GM21786 (cell line): ENCODE data around the gene CSNK1E.

Experiments
- ATAC-seq: cut with Tn5 transposase; IDR thresholded peaks from one replicate; pipeline ENCODE4 v1.9.1; 2021; ENCODE audit not compliant: unreplicated experiment

The CSNK1E gene

GRCh38 chr22:38308791-38309498 lies 8.3 kb downstream of the CSNK1E start:
- no peak for ATAC-seq

GRCh38 chr22:38305471-38306448 lies 11.5 kb downstream of the CSNK1E start:
- peak; percentile 66 for ATAC-seq

- ATAC-seq, result no peak
Observed at GRCh38 chr22:38304526-38304925, 12.7 kb downstream of the CSNK1E start.

- no peak for ATAC-seq
Observed at GRCh38 chr22:38303974-38304373, 13.3 kb downstream of the CSNK1E start.

- no peak for ATAC-seq
Observed at GRCh38 chr22:38302906-38303305, 14.3 kb downstream of the CSNK1E start.

GRCh38 chr22:38300946-38301345 lies 16.3 kb downstream of the CSNK1E start:
- no peak for ATAC-seq

- ATAC-seq, result no peak
Observed at GRCh38 chr22:38300197-38300945, 16.9 kb downstream of the CSNK1E start.

DNA sequence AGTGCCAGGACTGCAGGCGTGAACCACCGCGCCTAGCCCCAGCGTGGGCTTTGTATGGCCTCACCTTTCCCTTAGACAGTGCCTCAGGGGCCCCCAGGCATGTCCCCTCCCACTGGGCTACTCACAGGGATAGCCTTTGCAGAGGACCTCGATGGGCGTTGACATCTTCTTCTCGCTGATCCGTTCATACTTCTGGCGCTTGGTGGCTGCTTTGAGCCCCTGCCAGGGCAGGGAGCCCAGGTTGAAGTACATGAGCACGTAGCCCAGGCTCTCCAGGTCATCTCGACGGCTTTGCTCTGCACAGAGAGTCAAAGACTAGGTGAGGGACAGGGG lies 17.5 kb downstream of the CSNK1E start:
- ATAC-seq, result no peak

DNA sequence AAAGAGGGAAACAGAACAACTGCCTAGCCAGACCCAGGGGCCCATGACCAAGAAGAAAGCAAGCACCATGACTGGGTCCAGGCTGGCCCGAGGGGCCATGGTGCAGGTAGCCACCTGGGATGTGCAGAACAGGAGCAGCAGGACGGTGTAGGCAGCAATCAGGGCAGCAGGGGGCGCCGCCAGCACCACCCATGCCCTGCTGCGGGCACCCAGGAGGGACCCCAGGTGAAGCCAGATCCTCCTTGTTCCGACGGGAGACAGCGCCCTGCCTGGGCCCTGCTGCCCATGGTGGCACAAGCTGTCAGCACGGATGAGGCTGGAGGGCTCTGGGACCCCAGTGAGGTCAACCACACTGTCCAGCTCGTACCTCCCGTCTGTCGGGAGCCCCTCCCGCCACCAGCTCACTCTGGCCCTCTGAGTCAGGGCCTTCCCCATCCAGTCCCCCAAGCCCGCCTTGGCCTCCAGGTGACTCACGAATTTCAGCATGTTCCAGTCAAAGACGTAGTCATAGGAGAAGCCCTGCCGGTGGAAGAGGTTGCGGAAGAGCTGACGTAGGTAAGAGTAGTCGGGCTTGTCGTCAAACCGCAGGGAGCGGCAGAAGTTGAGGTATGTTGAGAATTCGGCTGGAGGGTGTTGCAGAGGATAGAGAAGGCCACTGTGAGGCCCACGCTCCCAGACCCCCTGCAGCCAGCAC lies 18.8 kb downstream of the CSNK1E start:
- no peak for ATAC-seq

- no peak for ATAC-seq
Observed at GRCh38 chr22:38296372-38296771, 20.9 kb downstream of the CSNK1E start.

DNA sequence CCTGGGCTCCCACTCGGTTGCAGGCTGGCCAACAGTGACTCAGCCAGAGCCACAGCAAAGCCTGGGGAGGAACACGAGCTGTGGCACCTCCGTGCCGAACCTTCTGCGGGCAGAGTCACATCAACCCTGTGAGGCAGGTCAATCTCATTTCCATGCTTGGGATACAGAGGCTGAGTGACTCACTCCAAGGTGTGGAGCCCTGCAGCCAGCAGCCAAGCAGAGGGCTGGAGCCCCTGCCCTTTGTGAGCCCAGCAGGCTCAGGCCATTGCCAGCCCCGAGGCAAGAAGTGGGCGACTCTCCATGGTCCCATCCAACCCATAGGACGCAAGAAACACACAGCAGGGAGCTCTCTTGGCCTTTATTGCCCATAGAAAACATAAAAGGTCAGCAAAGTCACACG lies 21.4 kb downstream of the CSNK1E start:
- ATAC-seq, result no peak

DNA sequence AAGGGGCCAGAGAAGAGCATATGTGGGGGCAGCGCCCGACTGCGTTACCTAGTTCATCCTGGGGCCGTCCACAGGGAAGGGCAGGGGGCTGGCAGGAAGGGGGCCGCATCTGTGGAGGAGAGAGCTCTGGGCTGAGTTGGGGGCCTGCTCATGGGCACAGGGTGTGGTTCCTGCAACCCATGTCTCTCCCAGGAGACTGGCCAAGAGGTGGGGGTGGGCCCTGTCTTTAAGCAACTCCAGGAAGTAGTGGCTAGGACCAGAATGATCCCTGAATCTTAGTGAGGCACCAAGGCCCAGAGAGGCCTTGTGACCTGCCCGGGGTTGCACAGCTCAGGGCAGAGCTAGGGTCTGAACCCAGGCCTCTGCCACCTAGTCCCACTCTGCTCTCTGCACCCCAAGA lies 21.9 kb downstream of the CSNK1E start:
- ATAC-seq, result no peak

DNA sequence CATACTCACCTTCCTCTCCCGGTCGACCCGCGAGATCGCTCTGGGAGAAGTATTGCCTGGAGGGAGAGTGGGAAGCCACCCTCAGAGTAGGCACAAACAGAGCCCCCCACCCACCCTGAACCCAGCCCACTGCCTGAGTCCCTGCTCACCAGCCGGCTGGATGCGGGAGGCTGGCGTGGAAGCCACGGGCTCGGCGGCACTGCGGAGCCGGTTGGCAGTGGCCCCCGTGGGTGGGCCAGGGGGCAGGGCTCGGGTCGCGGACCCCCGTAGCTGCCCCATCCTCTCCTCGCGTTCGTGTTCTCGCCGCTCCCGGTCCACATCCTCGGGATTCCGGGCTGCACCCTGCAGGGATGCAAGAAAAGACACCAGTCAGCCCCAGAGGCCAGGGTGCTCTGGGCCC lies 23.0 kb downstream of the CSNK1E start:
- ATAC-seq, result no peak

DNA sequence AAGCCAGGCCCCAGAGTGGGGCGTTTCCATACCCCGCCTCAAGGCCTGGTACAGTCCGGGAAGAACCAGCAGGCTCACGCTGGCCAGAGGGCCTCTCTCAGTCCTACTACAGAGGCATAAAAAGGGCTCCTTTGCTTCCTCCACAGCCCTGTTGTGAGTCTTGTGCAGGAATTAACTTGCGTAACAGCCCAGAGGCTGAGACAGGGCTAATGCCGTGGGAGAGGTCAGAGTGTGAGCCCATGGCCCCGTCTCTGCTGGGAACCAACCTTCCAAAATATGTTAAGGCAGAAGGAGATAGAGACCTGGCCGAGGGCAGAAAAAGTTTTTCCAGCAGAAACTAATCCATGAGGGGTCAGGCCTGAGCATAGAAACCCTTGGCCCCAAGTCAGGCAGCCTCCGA lies 24.5 kb downstream of the CSNK1E start:
- no peak for ATAC-seq

DNA sequence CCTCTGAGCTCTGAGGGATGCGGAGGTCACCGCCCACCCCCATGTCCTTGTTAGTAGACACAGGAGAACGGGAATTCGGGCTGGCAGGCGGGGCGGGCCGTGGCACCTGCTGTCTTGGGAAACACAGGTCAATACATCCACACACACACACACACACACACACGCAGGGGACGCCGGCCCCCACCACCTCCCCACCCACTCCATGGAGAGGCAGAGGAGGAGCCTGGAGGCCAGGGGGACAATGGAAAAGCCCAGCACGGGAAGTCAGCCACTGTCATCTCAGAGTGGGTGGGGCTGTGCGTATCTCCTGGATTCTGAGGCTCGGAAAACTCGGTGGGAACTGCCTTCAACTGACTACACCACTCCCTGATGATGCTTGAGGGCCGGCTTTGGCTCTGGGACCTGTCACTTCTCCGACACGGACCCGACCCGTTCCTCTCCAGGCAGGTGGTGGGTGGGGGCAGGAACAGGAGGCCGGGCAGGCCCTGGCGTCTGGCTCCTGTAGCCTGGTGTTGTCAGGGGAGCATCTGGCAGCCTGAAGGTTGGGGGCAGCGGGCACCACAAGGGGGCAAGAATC lies 25.9 kb downstream of the CSNK1E start:
- no peak for ATAC-seq

- ATAC-seq, result no peak
Observed at GRCh38 chr22:38290347-38290746, 26.9 kb downstream of the CSNK1E start.

DNA sequence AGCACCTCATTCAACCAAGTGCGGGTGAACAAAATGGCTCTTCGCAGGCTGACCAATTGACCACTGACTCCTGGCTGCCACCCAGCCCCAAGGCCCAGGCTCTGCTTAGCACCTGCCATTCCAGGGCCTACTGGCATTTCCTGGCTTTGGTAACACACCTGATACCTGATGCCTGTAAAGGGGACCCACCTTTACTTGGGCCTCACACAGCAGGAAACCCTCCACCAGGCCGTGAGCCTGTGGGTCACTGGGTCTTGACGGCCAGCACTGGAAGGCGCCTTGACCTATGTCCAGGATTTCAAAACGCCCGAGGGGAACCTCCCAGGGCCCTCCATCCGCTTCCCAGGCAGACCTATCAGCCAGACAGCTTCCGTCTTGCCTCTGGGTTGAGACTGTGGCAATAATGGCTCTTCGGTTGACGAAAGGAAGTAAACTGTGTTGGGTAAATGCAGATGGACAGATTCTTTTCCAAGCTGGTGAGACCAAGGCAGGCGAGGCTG lies 27.6 kb downstream of the CSNK1E start:
- no peak for ATAC-seq

- ATAC-seq, result no peak
Observed at GRCh38 chr22:38286915-38287669, 30.1 kb downstream of the CSNK1E start.

DNA sequence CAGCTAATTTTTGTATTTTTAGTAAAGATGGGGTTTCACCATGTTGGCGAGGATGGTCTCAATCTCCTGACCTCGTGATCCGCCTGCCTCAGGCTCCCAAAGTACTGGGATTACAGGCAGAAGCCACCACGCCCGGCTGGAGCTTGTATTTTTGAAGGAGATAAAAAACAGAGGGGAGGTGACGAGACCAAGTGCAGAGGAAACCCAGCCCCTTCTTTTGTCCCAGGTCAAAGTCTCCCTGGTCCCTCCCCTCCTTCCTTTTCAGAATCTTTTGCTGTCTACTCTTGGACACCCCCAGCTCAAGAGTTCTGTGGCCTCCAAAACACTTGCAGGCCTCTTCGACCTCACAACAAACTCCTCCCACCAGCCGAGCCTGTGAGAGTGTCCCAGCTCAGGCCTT lies 32.2 kb downstream of the CSNK1E start:
- ATAC-seq, result no peak

GRCh38 chr22:38284042-38284402 lies 33.2 kb downstream of the CSNK1E start:
- ATAC-seq, result no peak
